HG02798 (cell line): ENCODE measurements around the gene TMPRSS9.
"Not testable (repeated sequence)": the region's sequence is repeated elsewhere in the genome, so short reads cannot be mapped to it uniquely, and the experiment has no call there.

ENCODE experiments used
- ATAC-seq: cut with Tn5 transposase; IDR thresholded peaks from one replicate; pipeline ENCODE4 v1.9.1; 2021; ENCODE audit warnings: mild to moderate bottlenecking; ENCODE audit not compliant: unreplicated experiment, poor library complexity

The TMPRSS9 gene

DNA sequence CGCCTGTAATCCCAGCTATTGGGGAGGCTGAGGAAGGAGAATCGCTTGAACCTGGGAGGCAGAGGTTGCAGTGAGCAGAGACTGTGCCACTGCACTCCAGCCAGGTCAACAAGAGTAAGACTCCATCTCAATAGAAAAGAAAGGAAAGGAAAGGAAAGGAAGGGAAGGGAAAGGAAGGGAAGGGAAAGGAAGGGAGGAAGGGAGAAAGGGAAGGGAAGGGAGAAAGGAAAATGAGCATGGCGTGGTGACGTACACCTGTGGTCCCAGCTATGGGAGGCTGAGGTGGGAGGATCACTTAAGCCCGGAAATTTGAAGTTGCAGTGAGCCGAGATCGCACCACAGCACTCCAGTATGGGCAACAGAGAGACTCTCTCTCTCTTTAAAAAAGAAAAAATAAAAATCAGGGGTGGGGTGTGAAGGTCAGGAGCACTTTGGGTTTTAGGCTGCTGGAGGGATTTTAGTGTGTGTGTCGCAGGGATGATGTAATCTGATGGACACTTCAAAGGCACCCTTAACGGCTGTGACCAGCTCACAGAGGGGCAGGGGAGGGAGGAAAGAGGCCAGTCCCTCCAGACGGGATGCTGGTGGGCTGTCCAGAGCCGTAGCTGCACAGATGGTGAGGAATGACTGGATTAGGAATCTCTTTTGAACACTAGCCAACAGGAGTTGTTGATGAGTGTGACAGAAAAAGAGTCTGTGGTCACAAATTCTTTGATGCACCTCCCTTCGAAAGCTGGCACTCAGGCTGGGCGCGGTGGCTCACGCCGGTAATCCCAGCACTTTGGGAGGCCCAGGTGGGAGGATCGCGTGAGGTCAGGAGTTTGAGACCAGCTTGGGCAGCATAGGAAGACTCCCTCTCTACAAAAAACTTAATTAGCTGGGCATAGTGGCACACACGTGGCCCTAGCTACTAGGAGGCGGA is 27.6 kb downstream of the TMPRSS9 start:
- no peak for ATAC-seq

DNA sequence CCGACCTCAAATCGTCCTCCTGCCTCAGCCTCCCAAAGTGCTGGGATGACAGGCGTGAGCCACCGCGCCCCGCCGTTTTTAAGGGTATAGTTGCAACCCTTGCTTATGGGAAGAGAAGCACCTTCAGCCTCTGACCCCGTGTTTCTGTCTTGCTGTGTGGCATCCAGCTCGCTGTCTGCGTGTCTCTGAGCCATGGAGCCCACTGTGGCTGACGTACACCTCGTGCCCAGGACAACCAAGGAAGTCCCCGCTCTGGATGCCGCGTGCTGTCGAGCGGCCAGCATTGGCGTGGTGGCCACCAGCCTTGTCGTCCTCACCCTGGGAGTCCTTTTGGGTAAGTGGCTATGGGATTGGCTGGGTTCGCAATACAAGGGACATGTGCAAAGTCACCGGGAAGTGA is 29.5 kb downstream of the TMPRSS9 start:
- no peak for ATAC-seq

DNA sequence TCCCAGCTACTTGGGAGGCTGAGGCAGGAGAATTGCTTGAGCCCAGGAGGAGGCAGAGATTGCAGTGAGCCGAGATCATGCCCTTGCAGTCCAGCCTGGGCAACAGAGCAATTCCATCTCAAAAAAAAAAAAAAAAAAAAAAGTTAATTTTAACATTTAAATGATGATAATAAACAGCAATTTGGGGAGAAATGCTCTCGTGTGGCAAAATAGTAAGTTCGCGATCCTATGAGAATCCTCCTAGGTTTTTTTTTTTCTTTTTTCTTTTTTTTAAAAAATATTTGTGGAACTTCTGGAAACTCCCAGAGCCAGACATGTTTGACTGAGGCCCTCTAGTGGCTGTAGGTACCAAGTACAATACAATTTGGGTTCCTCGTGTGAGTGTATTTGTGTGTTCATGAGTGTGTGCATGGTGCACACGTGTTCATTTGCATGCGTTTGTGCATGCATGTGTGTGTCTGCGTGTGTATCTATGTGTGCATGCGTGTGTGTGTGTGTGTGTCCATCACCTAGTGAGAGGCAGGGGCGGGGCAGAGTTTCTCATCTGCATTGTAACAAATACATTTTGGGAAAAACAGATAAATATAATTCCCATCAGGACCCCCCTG is 31.2 kb downstream of the TMPRSS9 start:
- ATAC-seq = no peak

DNA sequence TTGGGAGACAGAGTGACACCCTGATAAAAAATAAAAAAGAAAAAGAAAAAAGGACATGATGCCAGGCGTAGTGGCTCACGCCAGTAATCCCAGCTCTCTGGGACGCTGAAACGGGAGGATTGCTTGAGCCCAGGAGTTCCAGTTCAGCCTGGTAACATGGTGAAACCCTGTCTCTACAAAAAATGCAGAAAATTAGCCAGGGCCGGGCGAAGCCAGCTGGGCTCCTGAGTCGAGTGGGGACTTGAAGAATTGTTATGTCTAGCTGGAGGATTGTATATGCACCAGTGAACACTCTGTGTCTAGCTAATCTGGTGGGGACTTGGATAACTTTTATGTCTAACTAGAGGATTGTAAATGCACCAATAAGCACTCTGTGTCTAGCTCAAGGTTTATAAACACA is 32.3 kb downstream of the TMPRSS9 start:
- ATAC-seq = no peak

DNA sequence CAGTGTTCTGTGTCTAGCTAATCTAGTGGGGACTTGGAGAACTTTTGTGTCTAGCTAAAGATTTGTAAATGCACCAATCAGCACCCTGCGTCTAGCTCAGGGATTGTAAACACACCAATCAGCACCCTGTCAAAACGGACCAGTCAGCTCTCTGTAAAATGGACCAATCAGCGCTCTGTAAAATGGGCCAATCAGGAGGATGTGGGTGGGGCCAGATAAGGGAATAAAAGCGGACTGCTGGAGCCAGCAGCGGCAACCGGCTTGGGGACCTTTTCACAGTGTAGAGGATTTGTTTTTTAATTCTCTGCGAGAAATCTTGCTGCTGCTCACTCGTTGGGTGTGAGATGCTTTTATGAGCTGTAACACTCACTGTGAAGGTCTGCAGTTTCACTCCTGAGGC is 32.8 kb downstream of the TMPRSS9 start:
- ATAC-seq = not testable (repeated sequence)

DNA sequence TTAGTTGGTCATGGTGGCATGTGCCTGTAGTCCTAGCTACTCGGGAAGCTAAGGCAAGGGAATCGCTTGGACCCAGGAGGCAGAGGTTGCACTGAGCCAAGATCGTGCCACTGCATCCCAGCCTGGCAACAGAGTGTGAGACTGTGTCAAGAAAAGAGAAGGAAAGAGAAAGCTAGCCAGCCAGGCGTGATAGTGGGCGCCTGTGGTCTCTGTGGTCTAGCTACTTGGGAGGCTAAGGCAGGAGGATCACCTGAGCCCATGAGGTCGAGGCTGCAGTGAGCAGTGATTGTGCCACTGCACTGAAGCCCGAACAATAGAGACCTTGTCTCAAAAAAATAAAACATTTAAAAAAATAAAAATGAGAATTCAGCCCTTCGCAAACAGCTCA is 34.0 kb downstream of the TMPRSS9 start:
- ATAC-seq = no peak

DNA sequence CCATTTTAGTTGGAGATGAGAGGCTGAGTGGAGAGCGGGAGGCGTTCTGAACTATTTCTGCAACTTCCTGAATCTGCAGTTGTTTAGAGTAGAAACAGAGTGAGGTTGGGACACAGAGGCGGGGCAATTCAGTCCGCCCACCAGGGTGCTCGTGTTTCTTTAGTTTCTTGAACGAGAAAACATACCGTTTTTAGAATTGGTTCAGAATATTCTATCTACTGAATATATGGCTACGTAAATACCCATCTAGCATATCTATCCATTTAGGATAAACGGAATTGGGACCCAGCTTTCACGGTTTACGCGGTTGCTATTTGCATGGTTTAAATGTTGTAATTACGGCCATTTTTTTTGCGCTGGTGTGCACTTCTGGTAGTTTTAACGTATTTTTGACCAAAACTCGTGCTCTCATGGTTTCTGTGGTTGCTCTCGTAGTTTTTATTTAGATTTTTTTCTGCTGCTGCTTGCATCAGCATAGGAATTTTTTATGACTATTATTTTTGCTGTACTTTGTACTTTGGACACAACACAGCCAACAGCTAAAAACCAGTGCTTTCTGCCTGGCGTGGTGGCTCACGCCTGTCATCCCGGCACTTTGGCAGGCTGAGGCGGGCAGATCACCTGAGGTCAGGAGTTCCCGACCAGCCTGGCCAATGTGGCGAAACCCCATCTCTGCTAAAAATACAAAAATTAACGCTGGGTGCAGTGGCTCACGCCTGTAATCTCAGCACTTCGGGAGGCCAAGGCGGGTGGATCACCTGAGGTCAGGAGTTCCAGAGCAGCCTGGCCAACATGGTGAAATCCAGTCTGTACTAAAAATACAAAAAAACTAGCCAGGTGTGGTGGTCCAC is 34.6 kb downstream of the TMPRSS9 start:
- peak; percentile 57 for ATAC-seq

DNA sequence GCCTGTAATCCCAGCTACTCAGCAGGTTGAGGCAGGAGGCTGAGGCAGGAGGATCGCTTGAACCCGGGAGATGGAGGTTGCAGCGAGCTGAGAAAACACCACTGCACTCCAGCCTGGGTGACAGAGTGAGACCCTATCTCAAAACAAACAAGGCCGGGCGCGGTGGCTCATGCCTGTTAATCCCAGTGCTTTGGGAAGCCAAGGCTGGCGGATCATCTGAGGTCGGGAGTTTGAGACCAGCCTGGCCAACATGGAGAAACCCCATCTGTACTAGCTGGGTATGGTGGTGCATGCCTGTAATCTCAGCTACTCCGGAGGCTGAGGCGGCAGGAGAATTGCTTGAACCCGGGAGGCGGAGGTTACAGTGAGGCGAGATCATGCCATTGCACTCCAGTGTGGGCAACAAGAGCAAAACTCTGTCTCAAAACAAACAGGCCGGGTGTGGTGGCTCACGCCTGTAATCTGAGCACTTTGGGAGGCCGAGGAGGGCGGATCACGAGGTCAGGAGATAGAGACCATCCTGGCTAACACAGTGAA is 35.3 kb downstream of the TMPRSS9 start:
- not testable (repeated sequence) for ATAC-seq

DNA sequence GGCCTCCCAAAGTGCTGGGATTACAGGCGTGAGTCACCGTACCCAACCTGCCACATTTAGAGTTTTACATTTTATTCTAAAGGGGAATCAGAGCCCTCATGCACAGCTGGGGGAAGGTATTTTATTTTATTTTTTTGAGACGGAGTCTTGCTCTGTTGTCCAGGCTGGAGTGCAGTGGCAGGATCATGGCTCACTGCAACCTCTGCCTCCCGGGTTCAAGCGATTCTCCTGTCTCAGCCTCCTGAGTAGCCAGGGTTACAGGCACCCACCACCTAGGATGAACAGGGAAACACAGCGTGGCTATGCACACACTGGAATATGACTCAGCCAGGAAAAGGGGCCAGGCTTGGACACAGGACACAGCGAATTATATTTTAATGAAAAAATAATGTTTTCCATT is 37.1 kb downstream of the TMPRSS9 start:
- ATAC-seq = not testable (repeated sequence)

DNA sequence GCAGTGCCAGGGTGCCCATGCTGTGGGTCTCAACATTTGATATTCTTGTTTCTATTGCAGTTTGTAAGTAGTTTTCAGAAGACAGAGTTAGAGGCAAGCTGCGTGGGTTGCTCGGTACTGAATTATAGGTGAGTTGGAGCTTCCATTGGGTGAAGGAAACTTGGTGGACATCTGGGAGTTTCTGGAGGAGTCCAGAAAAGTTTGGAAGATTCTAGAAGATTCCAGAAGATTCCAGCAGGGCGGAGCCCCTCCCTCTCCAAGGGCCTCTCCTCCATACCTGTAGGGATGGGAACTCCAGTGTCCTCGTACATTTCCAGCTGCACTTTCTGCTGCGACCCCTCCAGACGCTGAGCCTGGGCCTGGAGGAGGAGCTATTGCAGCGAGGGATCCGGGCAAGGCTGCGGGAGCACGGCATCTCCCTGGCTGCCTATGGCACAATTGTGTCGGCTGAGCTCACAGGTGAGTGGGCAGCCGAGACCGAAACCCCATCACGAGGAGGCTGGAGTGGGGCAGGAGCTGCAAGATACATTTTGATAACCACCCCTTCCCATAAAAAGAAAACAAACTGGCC is 38.8 kb downstream of the TMPRSS9 start:
- ATAC-seq = no peak

DNA sequence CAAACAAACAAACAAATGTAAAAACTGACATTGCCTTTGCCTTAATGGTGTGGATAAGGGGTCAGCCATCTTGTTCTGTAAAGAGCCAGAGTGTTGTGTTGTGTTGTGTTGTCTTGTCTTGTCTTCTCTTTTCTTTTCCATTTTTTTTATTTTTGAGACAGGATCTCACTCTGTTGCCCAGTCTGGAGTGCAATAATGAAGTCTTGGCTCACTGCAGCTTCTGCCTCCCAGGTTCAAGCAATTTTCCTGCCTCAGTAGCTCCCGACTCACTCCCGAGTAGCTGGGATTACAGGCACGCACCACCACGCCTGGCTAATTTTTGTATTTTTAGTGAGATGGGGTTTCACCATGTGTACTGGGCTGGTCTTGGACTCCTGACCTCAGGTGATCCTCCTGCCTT is 39.5 kb downstream of the TMPRSS9 start:
- ATAC-seq = no peak

DNA sequence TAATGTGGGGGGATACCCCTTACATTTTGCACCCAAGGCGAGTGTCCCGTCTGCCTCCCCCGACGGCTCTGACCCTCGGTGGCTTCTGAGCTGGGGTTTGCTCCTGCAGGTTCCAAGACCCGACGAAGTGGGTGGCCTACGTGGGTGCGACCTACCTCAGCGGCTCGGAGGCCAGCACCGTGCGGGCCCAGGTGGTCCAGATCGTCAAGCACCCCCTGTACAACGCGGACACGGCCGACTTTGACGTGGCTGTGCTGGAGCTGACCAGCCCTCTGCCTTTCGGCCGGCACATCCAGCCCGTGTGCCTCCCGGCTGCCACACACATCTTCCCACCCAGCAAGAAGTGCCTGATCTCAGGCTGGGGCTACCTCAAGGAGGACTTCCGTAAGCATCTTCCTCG is 48.2 kb downstream of the TMPRSS9 start:
- ATAC-seq = no peak

DNA sequence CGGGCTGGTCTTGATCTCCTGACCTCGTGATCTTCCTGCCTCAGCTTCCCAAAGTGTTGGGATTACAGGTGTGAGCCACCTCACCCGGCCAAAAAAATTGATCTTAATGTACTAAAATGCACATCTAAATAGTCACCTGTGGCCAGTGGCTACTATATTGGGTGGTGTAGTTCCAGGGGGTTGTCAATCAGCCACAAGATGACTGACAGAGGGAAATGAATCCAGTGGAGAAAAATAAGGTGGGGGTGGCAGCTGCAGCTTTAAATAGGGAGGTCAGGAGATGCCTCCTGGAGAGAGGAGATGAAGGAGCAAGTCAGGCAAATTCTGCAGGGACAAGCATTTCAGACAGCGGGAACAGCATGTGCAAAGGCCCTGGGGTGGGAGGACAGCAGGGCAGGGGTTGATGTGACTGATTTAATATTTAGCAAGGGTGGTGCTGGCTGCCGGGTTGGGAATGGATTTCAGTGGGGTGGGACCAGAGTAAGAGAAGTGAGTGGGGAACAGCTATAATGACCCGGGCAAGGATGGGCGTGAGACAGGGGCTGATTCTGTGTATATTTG is 49.4 kb downstream of the TMPRSS9 start:
- ATAC-seq = no peak

DNA sequence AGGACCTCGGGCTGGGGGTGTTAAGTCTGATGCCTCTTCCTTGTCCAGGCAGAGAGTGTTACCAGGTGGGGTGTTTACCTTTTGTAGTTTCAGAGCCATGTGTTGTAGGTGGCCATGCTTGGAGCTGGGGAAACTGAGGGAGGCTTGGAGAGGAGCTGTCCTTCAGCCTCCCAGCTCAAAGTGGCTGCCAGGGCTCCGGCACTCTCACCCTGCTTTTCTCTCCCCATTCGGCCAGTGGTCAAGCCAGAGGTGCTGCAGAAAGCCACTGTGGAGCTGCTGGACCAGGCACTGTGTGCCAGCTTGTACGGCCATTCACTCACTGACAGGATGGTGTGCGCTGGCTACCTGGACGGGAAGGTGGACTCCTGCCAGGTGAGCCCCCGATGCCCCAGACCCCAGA is 50.0 kb downstream of the TMPRSS9 start:
- no peak for ATAC-seq

DNA sequence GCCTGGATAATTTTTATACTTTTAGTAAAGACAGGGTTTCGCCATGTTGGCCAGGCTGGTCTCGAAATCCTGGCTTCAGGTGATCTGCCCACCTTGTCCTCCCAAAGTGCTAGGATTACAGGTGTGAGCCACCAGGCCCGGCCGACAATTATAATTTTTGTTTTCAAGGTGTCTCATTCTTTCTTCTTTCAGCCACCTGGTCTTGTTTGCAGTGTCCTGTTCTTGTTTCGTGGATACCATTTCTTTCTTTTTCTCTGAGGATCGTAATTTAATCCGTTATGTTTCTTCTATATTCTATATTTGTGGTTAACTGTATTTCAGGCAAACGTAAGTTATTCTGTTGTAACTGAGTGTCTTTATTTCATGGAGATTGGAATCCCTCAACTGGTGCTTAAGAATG is 51.6 kb downstream of the TMPRSS9 start:
- ATAC-seq = no peak

DNA sequence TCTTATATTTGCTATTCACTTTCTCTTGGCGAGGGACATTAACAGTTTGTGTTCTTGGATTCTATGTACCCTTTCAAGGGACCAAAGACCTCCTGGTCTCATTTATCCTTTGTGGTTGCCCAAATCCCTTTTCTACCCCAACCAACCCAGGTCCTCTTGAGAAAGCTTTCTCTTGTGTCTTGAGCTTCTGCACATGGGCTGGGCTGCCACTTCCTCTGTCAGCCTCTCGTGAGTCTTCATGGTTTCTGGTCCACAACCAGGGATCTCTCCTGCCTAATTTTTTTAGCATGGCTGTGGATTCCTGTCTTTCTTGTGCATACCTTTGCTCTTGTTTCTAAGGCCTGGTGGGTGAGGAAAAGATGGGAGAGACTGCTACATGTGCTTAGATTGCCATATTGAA is 52.4 kb downstream of the TMPRSS9 start:
- no peak for ATAC-seq

DNA sequence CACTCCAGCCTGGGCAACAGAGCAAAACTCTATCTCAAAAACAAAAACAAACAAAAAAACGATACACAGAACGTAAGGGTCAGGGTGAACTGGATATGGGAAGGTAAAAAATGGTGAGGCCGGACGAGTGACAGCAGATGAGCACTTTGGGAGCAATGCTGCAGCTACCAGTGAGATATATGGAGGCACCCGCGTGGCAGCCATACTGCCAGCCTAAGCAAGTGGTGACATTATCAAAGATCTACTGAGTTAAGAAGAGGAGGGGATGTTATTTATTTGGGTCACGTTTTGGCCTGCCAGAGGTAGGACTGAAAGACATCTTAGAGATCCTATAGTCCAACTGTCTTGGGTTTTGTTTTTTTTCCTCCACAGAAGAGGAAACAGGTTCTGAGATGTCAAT is 53.1 kb downstream of the TMPRSS9 start:
- ATAC-seq = no peak

DNA sequence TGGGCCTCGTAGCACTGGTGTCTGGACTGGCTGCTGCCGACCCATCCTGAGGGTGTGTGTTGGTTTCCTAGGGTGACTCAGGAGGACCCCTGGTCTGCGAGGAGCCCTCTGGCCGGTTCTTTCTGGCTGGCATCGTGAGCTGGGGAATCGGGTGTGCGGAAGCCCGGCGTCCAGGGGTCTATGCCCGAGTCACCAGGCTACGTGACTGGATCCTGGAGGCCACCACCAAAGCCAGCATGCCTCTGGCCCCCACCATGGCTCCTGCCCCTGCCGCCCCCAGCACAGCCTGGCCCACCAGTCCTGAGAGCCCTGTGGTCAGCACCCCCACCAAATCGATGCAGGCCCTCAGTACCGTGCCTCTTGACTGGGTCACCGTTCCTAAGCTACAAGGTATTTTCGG is 53.6 kb downstream of the TMPRSS9 start:
- ATAC-seq = no peak

DNA sequence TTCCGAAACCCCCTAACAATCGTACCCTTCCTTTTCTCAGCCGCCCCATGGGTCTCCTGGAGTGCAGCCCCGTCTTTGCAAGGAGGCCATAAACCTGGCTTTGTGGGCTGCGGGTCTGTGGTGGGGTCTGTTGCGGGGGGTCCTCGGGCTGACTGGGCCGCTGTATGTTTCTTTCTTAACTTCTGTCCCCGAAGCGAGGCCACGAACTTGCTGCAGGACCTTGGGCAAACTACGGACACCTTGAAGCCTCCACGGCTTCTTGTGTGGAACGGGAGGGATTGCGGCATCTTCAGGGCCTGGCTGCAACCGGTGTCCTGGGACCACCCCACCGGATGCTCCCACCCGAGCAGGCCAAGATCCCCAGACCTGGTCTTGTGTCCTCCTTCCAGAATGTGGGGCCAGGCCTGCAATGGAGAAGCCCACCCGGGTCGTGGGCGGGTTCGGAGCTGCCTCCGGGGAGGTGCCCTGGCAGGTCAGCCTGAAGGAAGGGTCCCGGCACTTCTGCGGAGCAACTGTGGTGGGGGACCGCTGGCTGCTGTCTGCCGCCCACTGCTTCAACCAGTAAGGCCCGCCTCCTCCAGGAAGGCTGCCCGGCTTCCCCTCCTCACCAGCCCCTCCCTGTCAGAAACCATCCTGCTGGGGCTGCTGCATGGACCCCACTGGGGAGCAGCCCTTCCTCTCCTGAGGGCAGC is 55.4 kb downstream of the TMPRSS9 start:
- ATAC-seq = no peak

DNA sequence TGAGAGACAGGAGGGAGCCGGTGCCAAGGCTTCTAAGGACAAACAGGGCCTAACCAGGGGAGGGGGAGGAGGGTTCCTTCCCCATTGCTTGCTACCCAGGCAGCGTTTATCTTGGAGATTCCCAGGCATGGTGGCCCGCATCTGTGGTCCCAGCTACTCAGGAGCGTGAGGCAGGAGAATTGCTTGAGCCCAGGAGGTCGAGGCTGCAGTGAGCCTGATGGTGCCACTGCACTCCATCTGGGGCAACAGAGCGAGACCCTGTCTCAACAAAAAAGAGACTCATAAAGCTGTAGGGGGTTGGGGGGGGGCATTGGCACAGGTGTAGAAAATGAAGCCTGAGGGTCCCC is 55.9 kb downstream of the TMPRSS9 start:
- no peak for ATAC-seq
